NT2/D1 (cell line): ENCODE data around the gene AGBL1.

Experiments
- YY1 ChIP-seq: IDR thresholded peaks from 2 replicates; pipeline ENCODE4 v1.6.1; 2011; ENCODE audit not compliant: insufficient read length, insufficient read depth
- ZNF274 ChIP-seq: IDR thresholded peaks from 2 replicates; pipeline ENCODE4 v1.6.1; 2011; ENCODE audit warnings: mild to moderate bottlenecking, low read depth, low read length

GRCh38 chr15:86193716-86194380, 114.2 kb downstream of the AGBL1 start:
- no peak for TF ChIP-seq YY1
- no peak for TF ChIP-seq ZNF274
